GM21515 (cell line): ENCODE data around the gene MAP3K10.
"Not testable (repeated sequence)": the region's sequence is repeated elsewhere in the genome, so short reads cannot be mapped to it uniquely, and the experiment has no call there.

Experiments used
- ATAC-seq: cut with Tn5 transposase; IDR thresholded peaks from one replicate; pipeline ENCODE4 v1.9.1; 2021; ENCODE audit not compliant: unreplicated experiment

Gene MAP3K10

GRCh38 chr19:40171293-40171692 lies 19.9 kb upstream of the MAP3K10 start:
- not testable (repeated sequence) for ATAC-seq

GRCh38 chr19:40174092-40174491 lies 17.1 kb upstream of the MAP3K10 start:
- ATAC-seq, result no peak

- ATAC-seq, result no peak
Measured at GRCh38 chr19:40175820-40176219, 15.4 kb upstream of the MAP3K10 start.

GRCh38 chr19:40177286-40178070 lies 13.7 kb upstream of the MAP3K10 start:
- no peak for ATAC-seq

GRCh38 chr19:40178756-40179155 lies 12.5 kb upstream of the MAP3K10 start:
- ATAC-seq, result no peak

GRCh38 chr19:40184273-40184672 lies 7.0 kb upstream of the MAP3K10 start:
- ATAC-seq, result no peak

- peak; percentile 23 for ATAC-seq
Measured at GRCh38 chr19:40191836-40192646, 815 bp downstream of the MAP3K10 start.

- ATAC-seq, result no peak
Measured at GRCh38 chr19:40192758-40193586, 1.7 kb downstream of the MAP3K10 start.

- no peak for ATAC-seq
Measured at GRCh38 chr19:40193587-40193849, 2.3 kb downstream of the MAP3K10 start.

- no peak for ATAC-seq
Measured at GRCh38 chr19:40198272-40198990, 7.2 kb downstream of the MAP3K10 start.

GRCh38 chr19:40200341-40201099 lies 9.3 kb downstream of the MAP3K10 start:
- ATAC-seq, result no peak

GRCh38 chr19:40204381-40204780 lies 13.2 kb downstream of the MAP3K10 start:
- ATAC-seq, result no peak

- no peak for ATAC-seq
Measured at GRCh38 chr19:40205760-40206159, 14.5 kb downstream of the MAP3K10 start.

- no peak for ATAC-seq
Measured at GRCh38 chr19:40208602-40209001, 17.4 kb downstream of the MAP3K10 start.

- ATAC-seq, result no peak
Measured at GRCh38 chr19:40210889-40211288, 19.7 kb downstream of the MAP3K10 start.

- ATAC-seq, result no peak
Measured at GRCh38 chr19:40213251-40213829, 22.1 kb downstream of the MAP3K10 start.

GRCh38 chr19:40213882-40214570 lies 22.8 kb downstream of the MAP3K10 start:
- ATAC-seq, result no peak

- ATAC-seq, result no peak
Measured at GRCh38 chr19:40214936-40215335, 23.7 kb downstream of the MAP3K10 start.
